Caki2 (cell line): Measurements from ENCODE around the gene TEP1. TPM values are rescaled to one million over a fixed set of nuclear protein-coding genes. Genes with fewer than 3 reads are reported as not detected.
A peak's percentile ranks its signal among the peaks of the same experiment; 100 is the strongest.

Experiments
- DNase-seq: peaks from one replicate; pipeline ENCODE4 v3.0.0-alpha.2; 2015; ENCODE audit warnings: low read depth
- in situ Hi-C: cut with HindIII; loops from 2 replicates; pipeline ENCODE4 v1.10.0; 2016; ENCODE audit warnings: low sequenced_read_pairs, low pct_unique_long_range_greater_than_20kb, mixed read lengths
- total RNA-seq: library from RNA; depleted of rRNA; stranded (reverse); fragments of >200 nt; shearing (Covaris generic); gene quantifications from 2 replicates; pipeline ENCODE4 v1.2.3, GENCODE V29; 2014; ENCODE audit warnings: low replicate concordance

TEP1 gene
- total RNA-seq, 1 experiment from 2014 or later, result 3.7 TPM

DNA sequence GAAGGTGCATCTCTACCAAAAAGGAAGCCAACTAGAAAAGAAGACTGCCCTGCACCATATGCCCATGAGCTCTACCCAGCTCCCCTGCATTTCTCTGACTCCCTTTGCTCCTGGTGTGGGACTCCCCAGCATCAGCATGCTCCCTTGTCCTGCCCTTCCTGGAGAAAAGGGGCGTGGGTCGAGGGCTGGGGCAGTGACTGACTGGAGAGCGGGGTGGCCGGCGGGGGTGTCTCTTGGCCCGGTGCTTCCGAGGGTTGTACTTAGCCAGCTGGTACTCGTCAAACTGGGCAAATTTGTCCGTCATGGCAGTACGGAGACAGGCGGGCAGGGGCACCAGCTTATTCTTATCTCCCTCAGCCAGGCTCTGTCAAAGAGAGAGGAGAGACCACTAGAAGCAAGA, 9.8 kb downstream of the TEP1 start:
- no peak for DNase-seq
- in situ Hi-C loops, result no loop called here

DNA sequence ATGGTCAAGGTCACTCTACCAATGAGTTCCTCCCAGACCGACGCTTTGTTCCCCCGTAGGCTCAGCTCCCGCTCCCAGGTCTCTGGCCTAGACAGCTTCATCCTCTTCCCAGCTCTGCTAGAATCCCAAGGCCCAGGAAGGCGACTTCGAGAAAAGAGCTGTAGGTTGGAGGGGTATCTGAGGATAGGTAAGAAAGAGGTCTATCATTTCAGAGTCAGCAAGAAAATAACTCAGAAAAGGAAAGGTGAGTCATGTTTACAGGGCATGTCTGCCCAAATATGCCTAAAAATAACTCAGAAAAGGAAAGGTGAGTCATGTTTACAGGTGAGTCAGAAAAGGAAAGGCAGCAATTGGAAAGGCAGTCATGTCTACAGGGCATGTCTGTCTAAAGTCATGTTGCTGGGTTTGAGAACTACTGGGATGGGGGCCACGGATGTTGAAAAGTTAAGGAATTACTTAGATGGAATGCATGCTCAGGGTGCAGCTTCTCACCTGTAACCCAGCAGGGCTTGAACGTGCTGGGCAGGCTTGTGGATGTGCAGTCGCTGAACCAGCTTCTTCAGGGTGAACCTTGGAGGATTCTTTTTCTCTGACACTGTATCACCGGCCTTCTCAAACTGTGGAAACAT, 12.2 kb downstream of the TEP1 start:
- in situ Hi-C loops, result no loop called here
- peak; percentile 45 for DNase-seq

GRCh38 chr14:20400589-20400964, 12.7 kb downstream of the TEP1 start:
- DNase-seq, result no peak

GRCh38 chr14:20397511-20397910, 15.8 kb downstream of the TEP1 start:
- in situ Hi-C loops, result no loop called here
- DNase-seq, result no peak

More at GRCh38 chr14:20400589-20400964, 12.7 kb downstream of the TEP1 start:
- in situ Hi-C loops, result no loop called here

GRCh38 chr14:20391505-20391904, 21.8 kb downstream of the TEP1 start:
- no peak for DNase-seq
- in situ Hi-C loops, result no loop called here

DNA sequence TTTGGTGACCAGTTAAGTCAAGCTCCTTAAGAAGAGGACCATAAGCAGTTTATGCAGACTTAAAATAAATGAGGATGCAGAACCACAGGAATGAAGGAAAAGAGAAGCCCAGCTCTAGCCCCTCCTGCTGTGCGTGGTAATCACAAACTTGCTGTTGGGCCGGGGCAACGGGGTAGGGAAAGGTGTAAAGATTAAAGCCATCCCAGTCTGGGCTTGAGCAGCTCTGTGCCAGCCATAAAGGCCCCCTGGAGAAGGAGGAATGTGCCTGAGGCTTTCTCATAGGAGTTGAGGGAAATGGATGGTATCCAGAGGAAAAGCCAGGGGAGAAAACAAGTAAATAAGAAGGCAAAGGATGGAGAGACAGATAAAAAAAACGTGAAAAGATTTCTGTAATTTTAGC, 25.1 kb downstream of the TEP1 start:
- in situ Hi-C loops, result no loop called here
- DNase-seq, result no peak

DNA sequence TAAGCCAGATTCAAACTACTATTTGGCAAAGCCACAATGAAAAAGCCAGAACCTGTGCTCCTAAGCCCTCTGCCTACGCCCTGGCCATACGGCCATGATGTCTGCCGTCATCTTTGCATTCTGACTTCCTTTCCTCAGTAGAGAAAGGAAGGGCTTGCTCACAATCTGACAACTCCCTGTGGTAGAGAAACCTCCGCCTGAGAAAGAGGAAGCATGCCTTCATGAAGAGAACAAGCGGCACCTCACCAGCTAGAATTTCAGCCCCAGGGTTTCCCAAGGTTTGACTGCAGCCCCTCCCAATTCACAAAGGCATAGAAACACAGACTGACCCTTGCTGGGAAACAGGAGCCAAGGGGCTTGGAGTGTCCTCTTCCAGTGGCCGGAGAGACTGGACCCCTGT, 25.7 kb downstream of the TEP1 start:
- no peak for DNase-seq
- in situ Hi-C loops, result no loop called here

- in situ Hi-C loops, result no loop called here
- no peak for DNase-seq
Observed at GRCh38 chr14:20386276-20386855, 26.9 kb downstream of the TEP1 start.

DNA sequence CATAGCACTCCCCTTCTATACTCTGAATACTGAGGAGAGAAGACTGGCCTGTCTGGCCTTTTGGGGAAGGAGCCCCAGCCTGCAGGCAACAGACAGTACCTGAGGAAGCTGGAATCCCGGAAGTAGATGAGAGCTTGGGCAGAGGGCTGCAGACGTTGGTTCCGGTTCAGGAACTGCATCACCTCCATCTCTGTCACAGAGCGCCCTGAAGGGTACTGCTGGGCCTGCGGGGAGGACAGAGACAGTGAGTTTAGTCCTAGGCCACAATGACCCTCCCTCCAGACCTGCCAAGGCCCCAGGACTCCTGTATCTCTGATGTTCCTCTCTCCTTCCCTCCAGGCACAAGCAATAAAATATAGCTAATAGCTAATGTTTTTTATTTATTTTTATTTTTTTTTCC, 28.4 kb downstream of the TEP1 start:
- in situ Hi-C loops, result no loop called here
- no peak for DNase-seq

GRCh38 chr14:20384321-20384720, 29.0 kb downstream of the TEP1 start:
- in situ Hi-C loops, result no loop called here
- DNase-seq, result no peak

- no peak for DNase-seq
- in situ Hi-C loops, result no loop called here
Observed at GRCh38 chr14:20383636-20384035, 29.7 kb downstream of the TEP1 start.

GRCh38 chr14:20383032-20383431, 30.3 kb downstream of the TEP1 start:
- DNase-seq, result no peak
- in situ Hi-C loops, result no loop called here

DNA sequence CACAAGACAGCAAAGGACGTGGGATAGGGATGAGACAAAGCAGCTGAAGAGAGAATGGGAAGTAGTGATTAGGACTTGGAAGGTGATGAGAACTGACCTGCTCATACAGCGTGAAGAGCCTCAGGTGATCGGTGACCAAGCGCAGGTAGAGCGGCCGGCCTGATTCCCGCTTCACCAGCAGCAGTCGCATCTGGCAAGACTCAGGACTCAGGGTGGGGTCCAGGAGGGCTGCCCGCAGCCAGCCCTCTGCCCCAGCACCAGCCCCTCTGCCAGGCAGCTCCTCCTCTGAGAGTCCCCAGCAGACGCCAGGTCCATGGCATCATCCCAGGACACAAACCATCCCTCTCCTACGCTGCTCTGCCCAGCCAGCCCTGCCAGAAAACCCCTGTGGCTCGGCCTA, 30.8 kb downstream of the TEP1 start:
- in situ Hi-C loops, result no loop called here
- DNase-seq, result no peak

DNA sequence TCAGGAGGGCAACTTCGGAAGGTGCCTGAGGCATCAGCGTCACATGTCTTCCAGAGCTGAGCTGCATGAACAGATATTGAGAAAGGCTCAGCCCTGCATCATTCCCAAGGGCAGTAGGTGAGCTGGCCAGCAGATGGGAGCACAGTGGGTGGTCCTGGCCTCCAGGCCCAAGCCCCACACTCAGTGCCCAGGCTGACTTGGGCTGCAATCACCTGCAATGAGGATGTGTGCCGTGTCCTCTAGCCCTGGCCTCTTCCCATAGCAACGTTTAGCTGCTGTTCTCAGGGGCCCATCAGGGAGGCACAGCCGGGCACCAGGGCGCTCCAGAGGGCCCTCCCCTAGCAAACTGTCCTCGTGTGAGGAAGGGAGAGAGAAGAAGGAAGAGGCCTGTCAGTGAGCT, 32.0 kb downstream of the TEP1 start:
- in situ Hi-C loops, result no loop called here

GRCh38 chr14:20380681-20381080, 32.6 kb downstream of the TEP1 start:
- in situ Hi-C loops, result no loop called here
- DNase-seq, result no peak

More for the DNA sequence above, 32.0 kb downstream of the TEP1 start:
- no peak for DNase-seq

DNA sequence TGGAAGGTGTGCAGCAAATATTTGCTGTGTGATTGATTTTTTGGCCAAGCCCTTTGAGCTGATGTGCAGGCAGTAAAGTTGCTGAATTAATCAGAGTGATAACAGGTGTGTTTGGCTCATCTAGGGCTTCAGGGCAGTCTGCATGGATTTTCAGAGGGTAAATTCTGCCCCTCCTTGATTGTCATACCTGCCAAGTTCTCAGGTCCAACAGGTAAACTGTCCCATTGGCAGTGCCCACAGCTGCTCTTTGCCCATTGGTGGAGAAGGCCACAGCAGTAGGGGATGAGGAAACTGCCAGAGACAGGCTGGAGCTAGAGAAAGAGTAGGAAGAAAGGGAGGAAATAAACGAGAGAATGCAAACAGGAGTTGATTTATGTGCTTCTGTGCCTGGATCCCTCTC, 33.6 kb downstream of the TEP1 start:
- in situ Hi-C loops, result no loop called here
- no peak for DNase-seq

- in situ Hi-C loops, result no loop called here
- DNase-seq, result no peak
Observed at GRCh38 chr14:20377171-20377570, 36.1 kb downstream of the TEP1 start.

DNA sequence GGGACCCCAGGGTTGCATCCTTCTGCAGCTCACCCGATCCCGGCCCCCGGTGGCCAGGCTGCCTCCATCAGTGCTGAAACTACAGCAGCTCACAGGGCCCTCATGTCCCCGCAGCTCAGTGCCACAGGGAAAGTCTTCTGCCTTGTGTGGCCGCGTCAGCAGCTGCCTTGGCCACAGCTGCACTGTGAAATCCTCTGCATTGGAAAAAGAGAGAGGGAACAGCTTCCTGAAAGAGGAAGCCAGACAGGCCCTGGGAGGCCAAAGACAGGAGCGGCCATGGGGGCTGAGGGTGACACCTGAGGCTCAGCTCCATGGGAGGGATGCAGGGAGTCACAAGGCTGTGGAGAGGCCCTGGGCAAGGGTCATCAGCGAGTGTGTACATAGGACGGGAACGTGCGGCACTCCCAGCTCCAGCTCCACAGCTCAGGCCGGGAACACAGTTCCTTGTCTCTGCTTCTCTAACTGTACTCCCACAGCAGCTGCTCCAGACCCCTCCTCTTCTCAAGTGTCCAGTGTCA, 37.2 kb downstream of the TEP1 start:
- in situ Hi-C loops, result no loop called here
- no peak for DNase-seq

DNA sequence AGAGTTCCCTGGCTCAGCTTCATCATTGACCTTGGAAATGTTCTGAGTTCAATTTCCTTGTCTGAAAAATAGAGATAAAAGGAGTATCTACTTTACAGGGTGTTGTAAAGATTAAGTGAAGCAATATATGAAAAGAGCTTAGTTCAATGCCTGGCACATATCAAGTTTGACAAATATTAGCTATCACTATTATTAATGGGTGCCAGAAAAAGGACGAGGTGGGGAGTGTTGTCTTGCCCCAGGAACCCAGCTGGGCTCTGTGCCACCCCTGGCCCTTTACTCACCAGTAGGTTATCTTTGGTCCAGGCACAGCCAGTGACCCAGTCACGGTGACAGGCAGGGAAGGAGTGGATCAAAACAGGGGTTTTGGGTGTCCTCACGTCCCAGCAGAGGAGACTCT, 37.8 kb downstream of the TEP1 start:
- in situ Hi-C loops, result no loop called here
- DNase-seq, result no peak

DNA sequence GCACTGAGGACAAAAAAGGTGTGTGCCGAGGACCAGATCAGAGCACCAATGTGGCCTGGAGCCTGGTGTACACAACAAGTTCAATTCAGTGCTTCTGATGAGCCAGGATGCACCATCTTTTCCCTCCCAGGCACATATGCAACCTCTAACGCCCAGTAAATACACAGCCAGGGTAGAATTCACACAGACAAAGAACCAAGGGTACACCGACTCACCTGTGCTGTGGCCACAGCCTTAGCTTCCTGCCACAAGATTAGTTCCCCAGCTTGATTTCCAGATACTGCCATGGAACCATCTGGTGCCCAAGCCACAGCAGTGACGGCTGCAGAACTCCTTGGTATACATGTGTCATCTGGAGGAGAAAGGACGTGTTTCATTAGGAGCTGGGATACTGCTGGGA, 40.5 kb downstream of the TEP1 start:
- DNase-seq, result no peak
- in situ Hi-C loops, result no loop called here
